ENCODE measurements around the gene ARMC8. TPM values are rescaled to one million over a fixed set of nuclear protein-coding genes. Genes with fewer than 3 reads are reported as not detected.
A peak's percentile ranks its signal among the peaks of the same experiment; 100 is the strongest.

Gene ARMC8
- total and polyA plus RNA-seq, 2 of the 8 experiments (the other 6 are each of a cell fraction or from before 2014, with no cell fraction given) = 47.3 to 58.5 TPM

GRCh38 chr3:138210528-138210927 lies 23.4 kb downstream of the ARMC8 start:
- no peak overlapping the region for H3K9ac ChIP-seq (replicated peaks in 1 of 4; ENCODE audit: extremely low read depth in 1 of 4, low read depth in 3 of 4, low read length in 3 of 4)
- no peak overlapping the region for H2BK15ac ChIP-seq (ENCODE audit: low read length)
- no peak overlapping the region for H4K91ac ChIP-seq (replicated peaks; ENCODE audit: insufficient read length, low read length)
- no peak overlapping the region for H4K8ac ChIP-seq (ENCODE audit: extremely low read depth, insufficient read depth, low read length)
- peak overlapping the region; percentile 2 to 10; a peak in 1 of 4 replicates for H3K4me2 ChIP-seq (ENCODE audit: insufficient read depth in 1 of 2, low read depth in 2 of 2, low read length in 2 of 2)
- no peak overlapping the region for H2BK120ac ChIP-seq (replicated peaks; ENCODE audit: low read depth, low read length)
- H4K5ac ChIP-seq (ENCODE audit: insufficient read length, low read depth, low read length) = no peak overlapping the region
- no peaks in the 10 kb centered on the region for H3K27me3 ChIP-seq (replicated peaks in 1 of 4; ENCODE audit: control insufficient read depth in 3 of 4, extremely low read depth in 1 of 4, insufficient read depth in 3 of 4, low read length in 3 of 4)
- no peak overlapping the region; the same call in 1 of the 2 replicates for H2AK5ac ChIP-seq (ENCODE audit: low read depth, low read length)
- H3K4ac ChIP-seq (replicated peaks; ENCODE audit: insufficient read length, low read depth, low read length) = no peak overlapping the region
- no peaks in the 10 kb centered on the region; a peak in 1 of 4 replicates for H3K9me3 ChIP-seq (ENCODE audit: insufficient read depth in 2 of 2, low read depth in 1 of 2, low read length in 1 of 2)
- 63% methylated on average over 3 of the region's 3 CpGs; no CpG with 5 or more reads in 1 of the 2 experiments for WGBS, 2 experiments (ENCODE audit: extremely low coverage in 1 of 2, insufficient coverage in 1 of 2, insufficient read length in 1 of 2, insufficient replicate concordance in 2 of 2, low coverage in 1 of 2, low lambda C conversion rate in 2 of 2, missing lambda C conversion rate in 1 of 2)
- H2BK12ac ChIP-seq (ENCODE audit: low read depth, low read length) = no peak overlapping the region
- CTCF ChIA-PET (ENCODE audit: partially characterized antibody) = interaction anchor here (0.5 to 1.1 kb wide), 5 partner anchors 13 to 563 kb away, joined by 3 read pairs; no protein-coding TSS in a partner anchor
- no peak overlapping the region for H2BK5ac ChIP-seq (ENCODE audit: low read depth, low read length)
- peak overlapping the region in 1 of 4 experiments; percentile 1; a peak in 1 of 8 replicates for H3K4me3 ChIP-seq (ENCODE audit: extremely low read depth in 1 of 4, insufficient read depth in 2 of 4, low read depth in 3 of 4, low read length in 4 of 4)
- peaks cover 1 to 70% of the 10 kb centered on the region in 2 experiments for H3K79me2 ChIP-seq (ENCODE audit: control insufficient read depth in 1 of 2, insufficient read depth in 2 of 2, low read length in 2 of 2)
- no peak overlapping the region for H3K14ac ChIP-seq (ENCODE audit: insufficient read length)
- DNase-seq (ENCODE audit: low read depth in 1 of 2, low spot score in 2 of 2) = no peak
- H3K79me1 ChIP-seq (ENCODE audit: low read depth, low read length) = peaks cover 5% of the 10 kb centered on the region
- no peak overlapping the region for H3K18ac ChIP-seq (ENCODE audit: extremely low read depth, low read length)
- peaks cover 0 to 5% (median 2%) of the 10 kb centered on the region in 4 experiments; a peak in 2 of 7 replicates for H3K4me1 ChIP-seq (replicated peaks in 1 of 4; ENCODE audit: control insufficient read depth in 3 of 4, insufficient read depth in 4 of 4, low read length in 3 of 4)
- H3K36me3 ChIP-seq (ENCODE audit: control insufficient read depth in 2 of 4, insufficient read depth in 4 of 4, low read length in 3 of 4) = peaks cover 0 to 8% (median 0%) of the 10 kb centered on the region in 4 experiments; a peak in 1 of 8 replicates
- no peak for FAIRE-seq
- no peaks in the 10 kb centered on the region for H3K23me2 ChIP-seq (ENCODE audit: low read depth, low read length)
- H3K23ac ChIP-seq (ENCODE audit: insufficient read length) = no peak overlapping the region
- POLR2A ChIA-PET (ENCODE audit: partially characterized antibody) = interaction anchor here (1.5 to 2.6 kb wide), 2 partner anchors 23 to 36 kb away, joined by 3 to 11 read pairs; partner anchors contain the start of genes ARMC8 and DBR1
- H2AFZ ChIP-seq (ENCODE audit: low read length) = no peak overlapping the region
- peaks cover 1 to 5% of the 10 kb centered on the region in 2 experiments for H4K20me1 ChIP-seq (replicated peaks in 1 of 2; ENCODE audit: control insufficient read depth in 1 of 2, insufficient read depth in 2 of 2, low read length in 2 of 2)
- H3K27ac ChIP-seq (ENCODE audit: low read depth, low read length) = no peak overlapping the region
- H2BK20ac ChIP-seq (ENCODE audit: low read length) = no peak overlapping the region
- H3K56ac ChIP-seq (replicated peaks; ENCODE audit: insufficient read length, low read depth, low read length) = no peak overlapping the region
- TF ChIP-seq SRF (IDR thresholded peaks at IDR 0.05; ENCODE audit: low read depth, low read length) = no peak

Measured in H1 (cell line).